Coronary artery (tissue), 2 donors: ENCODE results near the gene IER5.

Experiments used
- DNase-seq: peaks from one replicate; pipeline ENCODE4 v3.0.0-alpha.2; 2017; ENCODE audit warnings: low spot score
- H3K27ac ChIP-seq, 2 donors: fragments of 200-600 bp; sonication (generic); one replicate each; pipeline ENCODE4 v1.5.1; 2016 to 2019
- H3K4me3 ChIP-seq: fragments of 200-600 bp; sonication (generic); 2 replicates; pipeline ENCODE4 v1.5.1; 2016; ENCODE audit warnings: mild to moderate bottlenecking, moderate library complexity
- CTCF ChIP-seq: fragments of 200-600 bp; sonication (generic); IDR thresholded peaks from one replicate; pipeline ENCODE4 v1.5.1; 2019; ENCODE audit warnings: antibody characterized with exemption

IER5 gene

GRCh38 chr1:181103399-181103798 is 14.9 kb downstream of the IER5 start:
- TF ChIP-seq CTCF = no peak
- Histone ChIP-seq H3K27ac (no peak overlapping the region), H3K4me3 (no peak overlapping the region)
- no peak for DNase-seq

- DNase-seq = no peak
- TF ChIP-seq CTCF = no peak
- peak overlapping the region; percentile 83 to 87 for H3K27ac ChIP-seq
- peak overlapping the region; percentile 82 for H3K4me3 ChIP-seq
Observed at GRCh38 chr1:181104042-181104789, 15.7 kb downstream of the IER5 start.

- TF ChIP-seq CTCF = no peak
- peak; percentile 80 for DNase-seq
- Histone ChIP-seq H3K4me3 (peak overlapping the region; percentile 82), H3K27ac (peak overlapping the region; percentile 83 to 87)
Observed at GRCh38 chr1:181104790-181105133, 16.3 kb downstream of the IER5 start.

- H3K27ac ChIP-seq = peak overlapping the region; percentile 83 to 87
- TF ChIP-seq CTCF = no peak
- DNase-seq = peak; percentile 96
- H3K4me3 ChIP-seq = peak overlapping the region; percentile 82
Observed at GRCh38 chr1:181105134-181106021, 16.9 kb downstream of the IER5 start.

GRCh38 chr1:181106022-181106312 is 17.5 kb downstream of the IER5 start:
- TF ChIP-seq CTCF = no peak
- H3K4me3 ChIP-seq = peak overlapping the region; percentile 82
- no peak for DNase-seq
- H3K27ac ChIP-seq = no peak overlapping the region

GRCh38 chr1:181106479-181106878 is 18.0 kb downstream of the IER5 start:
- no peak overlapping the region for H3K27ac ChIP-seq
- H3K4me3 ChIP-seq = no peak overlapping the region
- DNase-seq = no peak
- no peak for TF ChIP-seq CTCF

- Histone ChIP-seq H3K27ac (no peak overlapping the region), H3K4me3 (no peak overlapping the region)
- DNase-seq = no peak
- TF ChIP-seq CTCF = no peak
Observed at GRCh38 chr1:181107711-181108110, 19.2 kb downstream of the IER5 start.
